NCI-H1092 (cell line): Measurements from ENCODE around the gene GASK1A.
"Not testable (repeated sequence)": the region's sequence is repeated elsewhere in the genome, so short reads cannot be mapped to it uniquely, and the experiment has no call there.

Experiments
- DNase-seq: peaks from one replicate; lab custom pipeline; 2025; lab: John Stamatoyannopoulos, UW

The GASK1A gene

DNA sequence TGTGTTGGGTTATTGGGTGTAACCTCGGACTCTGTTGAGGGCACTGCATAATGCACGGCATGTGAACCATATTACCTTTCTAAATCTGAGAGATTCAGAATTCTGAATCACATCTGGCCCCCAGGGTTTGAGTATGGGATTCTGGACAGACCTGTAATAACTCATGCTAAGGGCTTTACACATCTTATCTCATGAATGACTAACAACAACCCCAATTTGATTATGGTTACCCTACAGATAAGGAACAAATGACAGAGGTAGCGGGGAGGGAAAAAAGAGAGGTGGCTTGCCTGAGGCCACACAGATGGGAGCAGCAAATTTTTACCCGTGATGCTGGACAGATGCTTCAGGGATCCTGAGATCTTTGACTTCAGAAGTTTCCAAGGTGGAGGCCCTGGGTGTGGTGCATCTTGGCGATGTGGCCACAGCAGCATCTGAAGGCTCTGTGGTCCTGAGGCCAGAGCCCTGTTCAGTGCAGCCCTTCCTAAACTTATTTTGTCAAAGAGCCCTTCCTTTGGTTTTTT, 83.0 kb downstream of the GASK1A start:
- no peak for DNase-seq

DNA sequence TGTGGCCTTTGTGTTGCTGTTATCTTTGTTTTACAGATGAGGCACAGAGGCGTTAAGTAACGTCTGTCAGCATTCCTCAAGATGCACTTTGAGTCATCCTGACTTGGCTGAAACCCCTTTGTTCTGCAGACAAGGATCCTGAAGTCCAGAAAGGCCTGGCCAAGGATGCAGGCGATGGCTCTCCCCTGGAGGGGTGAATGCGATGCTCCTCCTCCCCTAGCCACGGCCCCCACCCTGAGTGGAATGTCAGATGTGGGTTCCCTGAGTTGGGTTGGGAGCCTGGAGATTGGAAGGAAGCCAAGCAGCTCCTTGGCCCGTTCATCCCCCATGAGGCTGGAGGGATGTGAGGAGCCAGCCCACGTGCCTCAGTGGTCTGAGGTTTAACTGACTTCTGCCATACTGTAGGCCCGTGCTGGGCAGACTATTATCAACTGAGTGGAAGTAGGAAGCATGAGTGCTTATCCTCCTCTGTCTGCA, 83.5 kb downstream of the GASK1A start:
- no peak for DNase-seq

DNA sequence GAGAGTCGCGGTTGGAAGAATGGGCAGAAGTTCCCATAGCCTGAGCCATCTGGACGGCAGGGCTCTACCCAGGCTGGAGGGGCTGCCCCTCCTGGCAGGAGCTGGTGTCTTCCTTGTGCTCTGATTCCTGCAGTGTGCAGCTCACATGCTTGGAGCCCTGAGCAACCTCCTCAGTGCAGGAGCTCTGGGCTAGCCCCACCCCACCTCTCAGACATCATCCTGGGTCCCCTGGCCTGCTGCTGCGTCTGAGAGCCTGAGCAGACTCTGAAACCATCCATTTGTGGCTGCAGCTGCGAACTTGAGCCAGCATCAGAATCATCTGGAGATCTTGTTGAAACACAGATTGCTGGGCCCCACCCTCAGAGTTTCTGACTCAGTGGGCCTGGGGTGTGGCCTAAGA, 84.0 kb downstream of the GASK1A start:
- DNase-seq = no peak

DNA sequence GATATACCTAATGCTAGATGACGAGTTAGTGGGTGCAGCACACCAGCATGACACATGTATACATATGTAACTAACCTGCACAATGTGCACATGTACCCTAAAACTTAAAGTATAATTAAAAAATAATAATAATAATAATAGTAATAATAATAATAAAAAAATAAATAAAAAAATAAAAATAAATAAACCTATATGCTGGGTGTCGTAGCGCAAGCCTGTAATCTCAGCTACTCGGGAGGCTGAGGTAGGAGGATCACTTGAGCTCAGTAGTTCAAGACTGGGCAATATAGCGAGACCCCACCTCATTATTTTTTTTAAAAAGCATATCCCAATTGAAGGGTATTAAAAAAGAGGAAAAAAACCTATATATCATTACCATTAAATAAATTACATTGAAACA, 91.6 kb downstream of the GASK1A start:
- DNase-seq = not testable (repeated sequence)

DNA sequence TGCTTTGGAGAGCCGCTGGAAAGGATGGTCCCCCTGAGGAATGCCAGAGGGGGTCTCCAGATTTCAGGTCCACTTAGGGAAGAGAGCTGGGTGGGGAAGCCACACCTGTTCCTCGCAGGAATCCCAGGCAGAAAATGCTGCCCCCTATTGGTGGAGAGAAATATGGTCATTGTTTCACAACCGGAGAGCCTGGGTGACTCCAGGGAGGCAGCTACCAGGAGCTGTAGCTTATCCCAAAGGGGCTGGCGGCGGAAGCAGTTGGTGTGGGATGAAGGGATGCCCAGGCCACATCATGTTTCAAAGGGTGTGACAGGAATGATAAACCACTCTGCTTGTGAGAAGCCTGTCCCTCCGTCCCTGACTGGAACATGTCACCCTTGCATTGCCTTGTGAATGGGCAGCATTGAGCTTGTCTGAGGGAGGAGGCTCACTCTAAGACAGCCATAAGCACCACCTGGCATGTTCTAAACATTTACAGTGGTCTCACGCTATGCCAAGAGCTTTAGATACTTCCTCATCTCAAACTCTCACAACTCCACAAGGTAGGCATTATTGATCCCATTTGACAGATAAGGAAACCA, 92.3 kb downstream of the GASK1A start:
- no peak for DNase-seq

DNA sequence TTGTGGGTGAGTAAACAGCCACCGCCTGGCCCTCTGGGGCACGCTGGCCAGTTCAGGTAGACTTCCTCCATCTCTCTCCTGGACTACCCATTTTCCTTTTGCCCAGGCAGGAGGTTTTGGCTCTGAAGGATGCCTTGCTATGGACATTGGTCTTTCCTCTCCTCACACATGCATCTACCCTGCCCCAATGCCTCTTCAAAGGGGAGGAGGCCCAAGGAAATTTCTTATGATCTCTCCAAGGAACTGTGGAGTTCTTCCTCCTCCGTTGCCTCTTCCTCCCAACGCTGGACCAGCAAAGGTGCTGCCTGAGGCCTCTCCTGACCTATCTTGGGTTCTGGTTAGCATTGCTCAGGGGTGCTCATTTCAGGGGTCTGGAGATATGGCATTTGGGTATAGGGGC, 93.2 kb downstream of the GASK1A start:
- no peak for DNase-seq

DNA sequence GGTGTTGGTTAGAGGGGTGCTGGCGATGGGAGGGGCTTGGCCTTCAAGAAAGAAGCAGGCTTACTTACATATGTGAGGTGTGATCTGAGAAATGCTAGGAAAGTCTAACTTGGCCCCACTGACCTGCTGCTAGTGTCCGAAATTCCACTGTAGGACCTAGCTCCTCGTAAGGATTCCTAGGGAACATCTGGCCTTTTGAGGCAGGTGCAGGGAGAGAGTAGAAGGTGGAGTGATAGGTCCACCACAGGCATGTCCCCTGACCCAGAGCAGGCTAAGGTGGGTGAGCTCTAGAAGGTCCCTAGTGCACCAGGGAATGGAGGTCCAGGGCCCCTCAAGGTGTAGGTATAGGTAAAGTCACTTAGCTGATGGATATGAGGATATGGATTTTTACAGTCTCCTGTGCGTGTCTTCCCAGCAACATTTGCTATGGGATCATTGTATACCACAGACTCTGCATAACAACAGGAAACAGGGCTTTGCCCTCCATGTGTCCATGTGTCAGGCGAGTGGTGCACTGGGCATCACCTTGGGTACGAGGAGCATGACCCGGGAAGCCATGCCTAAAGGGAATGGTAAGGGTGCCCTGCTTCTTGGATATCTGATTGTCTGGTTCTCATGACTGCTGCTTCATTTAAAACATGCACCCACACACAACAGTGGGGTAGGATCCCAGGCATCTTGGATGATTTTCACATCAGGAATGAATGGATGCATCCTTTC, 94.2 kb downstream of the GASK1A start:
- no peak for DNase-seq

DNA sequence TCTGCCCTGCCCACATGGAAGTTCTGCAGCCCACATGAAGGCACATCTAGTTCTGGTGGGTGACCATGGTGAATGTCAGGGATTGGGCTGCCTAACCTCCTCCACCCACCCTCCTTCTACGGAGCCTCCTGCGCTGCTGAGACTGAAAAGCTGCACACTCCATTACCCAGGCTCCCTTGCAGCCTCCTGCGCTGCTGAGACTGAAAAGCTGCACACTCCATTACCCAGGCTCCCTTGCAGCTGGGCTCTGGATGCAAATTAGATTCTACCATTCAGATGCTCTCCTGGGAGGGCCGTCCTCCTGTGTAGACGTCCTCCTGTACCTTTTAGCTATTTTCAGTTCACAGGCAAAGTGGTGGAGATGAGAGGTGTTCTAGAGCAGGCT, 94.7 kb downstream of the GASK1A start:
- no peak for DNase-seq

DNA sequence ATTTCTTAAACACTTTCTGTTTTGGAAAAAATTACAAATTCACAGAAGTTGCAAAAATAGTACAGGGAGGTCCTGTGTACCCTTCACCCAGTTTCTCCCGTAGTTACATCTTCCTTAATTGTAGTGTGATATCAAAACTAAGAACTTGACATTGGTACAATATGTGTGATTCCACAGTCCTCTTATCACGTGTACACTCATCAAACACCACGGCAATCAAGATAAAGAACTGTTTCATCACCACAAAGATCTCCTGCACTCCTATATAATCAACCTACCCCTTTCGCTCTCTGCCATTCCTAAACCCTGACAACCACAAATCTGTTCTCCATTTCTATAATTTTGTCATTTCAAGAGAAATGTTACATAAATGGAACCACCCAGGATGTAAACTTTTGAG, 95.4 kb downstream of the GASK1A start:
- DNase-seq = no peak

DNA sequence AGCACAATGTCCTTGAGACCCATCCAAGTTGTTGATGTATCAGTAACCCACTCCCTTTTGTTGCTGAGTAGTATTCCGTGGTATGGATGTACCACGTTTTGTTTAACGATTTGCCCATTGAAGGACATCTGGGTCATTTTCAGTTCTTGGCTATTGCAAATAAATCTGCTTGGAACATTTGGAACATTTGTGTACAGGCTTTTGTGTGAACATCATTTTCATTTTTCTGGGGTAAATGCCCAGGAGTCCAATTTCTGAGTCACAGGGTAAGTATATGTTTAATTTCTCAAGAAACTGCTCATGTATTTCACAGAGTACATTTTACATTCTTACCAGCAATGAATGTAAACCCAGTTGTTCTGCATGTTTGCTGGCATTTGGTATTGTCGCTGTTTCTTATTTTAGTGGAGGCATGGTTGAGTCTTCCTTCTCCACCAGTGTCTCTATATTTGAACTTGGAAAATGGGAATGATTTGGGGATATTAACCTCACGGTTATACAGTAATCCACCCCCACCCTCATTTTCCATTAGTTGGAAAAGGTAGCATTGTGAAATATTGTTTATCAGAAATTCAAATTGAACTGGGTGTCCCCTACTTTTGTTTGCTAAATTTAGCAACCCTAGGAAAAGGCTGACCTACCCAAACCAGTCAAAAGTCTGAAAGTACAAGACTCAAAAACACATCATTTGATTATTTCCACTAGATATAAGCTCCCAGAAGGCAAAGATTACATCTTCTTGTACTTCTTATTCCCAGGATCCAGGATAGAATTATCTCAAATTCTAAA, 96.0 kb downstream of the GASK1A start:
- no peak for DNase-seq

DNA sequence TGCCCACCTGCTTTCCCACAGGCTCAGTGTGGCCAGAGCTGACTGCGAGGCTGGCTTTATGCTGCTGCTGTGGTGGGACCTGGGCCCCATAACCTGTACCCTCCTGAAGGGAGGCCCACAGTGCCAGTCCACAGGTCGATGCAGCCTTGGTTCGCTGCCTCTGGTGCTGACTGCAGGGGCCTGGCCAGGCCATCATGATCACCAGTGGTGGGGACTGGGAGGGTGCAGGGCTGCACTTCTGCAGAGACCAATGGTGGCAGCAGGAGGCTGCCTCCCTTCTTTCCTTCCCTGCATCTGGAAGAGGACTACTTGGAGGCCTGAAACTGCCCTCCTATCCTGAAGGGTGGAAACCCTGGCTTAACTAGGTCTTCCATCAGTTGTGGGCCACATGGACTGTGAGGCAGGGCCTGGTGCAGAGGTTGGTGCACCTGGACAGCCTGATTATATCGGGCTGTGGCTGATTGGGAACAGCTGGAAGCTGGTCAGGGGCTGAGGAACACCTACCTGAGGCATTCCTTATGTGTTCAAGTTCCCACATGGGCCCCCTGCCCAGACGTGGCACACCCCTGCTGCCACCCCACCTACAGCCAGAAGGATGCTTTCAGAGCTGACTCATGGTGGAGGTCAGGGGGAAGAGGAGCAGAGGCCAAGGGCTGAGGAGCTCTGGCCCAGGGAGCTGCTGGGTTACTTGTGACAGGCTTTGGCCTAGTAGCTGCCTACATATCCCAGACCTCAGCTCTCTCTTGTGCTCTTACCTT, 97.0 kb downstream of the GASK1A start:
- DNase-seq = no peak

DNA sequence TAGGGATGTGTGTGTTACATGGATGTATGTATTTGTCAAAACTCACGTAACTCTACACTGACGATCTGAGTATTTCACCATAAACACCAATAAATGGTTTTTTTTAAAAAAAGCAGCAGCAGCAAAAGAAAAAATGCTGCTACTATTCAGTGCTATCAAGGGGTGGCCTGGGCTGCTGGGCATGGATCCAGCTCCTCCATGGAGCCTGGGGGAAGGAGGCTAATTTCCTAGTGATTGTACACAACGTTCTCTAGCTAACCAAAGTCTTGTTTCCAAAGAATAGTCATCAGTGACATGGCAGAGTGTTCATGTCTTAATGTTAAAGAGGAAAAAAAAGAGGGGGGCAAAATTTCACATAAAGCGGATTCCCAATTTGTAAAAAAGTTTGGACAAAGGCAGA, 97.7 kb downstream of the GASK1A start:
- no peak for DNase-seq

DNA sequence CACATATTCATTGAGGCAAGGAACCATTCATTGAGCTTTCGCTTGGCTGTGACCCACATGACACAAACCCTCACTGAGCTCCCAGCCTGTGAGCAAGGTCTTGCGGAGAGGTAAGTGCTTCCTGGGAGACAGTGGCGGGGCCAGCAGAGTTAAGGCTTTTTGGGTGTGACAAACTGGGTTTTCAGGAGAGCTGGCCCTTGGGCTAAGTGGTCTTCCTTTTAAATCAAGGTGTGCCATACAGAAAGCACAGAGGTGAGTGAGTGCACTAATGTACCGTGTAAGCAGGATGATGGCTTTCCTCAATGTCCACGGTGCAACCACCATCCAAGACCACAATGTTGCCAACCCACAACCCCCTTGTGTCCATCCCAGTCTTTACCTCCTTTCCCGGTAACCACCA, 98.2 kb downstream of the GASK1A start:
- DNase-seq = no peak

DNA sequence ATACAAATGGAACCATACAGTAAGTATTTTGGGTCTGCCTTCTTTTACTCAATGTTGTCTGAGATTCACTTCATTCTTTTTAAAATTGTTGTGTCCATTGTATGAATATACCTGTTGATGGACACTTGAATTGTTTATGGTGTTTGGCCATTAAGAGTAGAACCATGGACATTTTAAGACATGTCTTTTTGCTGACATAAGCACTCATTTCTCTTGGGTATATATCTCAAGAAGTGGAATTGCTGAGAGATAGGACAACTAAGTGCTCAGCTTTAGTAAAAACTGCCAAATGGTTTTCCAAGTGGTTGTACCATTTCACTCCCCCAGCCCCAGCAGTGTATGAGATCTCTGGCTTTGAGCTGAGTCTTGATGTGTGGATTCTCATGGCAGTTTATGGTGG, 98.6 kb downstream of the GASK1A start:
- no peak for DNase-seq

DNA sequence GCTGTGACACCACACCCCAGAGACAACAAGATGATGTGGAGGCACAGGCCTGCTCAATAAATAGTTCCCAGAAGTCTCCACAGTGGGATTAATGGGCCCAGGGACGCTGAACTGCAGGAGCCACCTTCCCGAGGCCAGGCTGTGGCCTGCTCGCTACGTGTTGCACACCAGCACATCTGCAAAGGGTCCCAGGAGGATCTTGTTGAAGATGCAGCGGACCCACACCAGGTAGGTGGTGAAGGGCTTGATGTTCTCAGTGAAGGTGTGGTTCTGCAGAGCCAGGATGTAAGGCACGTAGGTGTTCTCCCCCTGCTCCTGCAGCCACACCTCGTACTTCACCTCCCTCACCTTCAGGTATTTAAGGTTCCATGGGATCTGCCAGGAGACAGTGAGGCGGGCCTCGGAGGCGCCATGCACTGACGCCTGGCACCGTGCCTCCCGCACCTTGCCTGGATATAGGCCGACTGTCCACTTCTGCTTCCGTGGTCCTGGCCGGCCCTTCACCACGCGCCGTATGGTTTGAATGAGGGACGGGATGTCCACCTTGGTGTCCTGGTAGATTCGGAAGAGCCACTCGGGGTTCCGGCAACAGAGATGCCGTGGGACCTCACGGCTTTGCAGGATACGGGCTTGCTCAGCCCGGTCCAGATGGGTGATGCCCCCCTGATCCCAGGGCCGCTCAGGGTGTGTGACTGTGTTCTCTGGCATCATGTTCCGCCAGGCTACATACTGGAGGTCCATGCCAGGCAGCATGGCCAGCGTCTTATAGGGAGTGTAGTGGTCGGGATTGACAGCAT, 100.6 kb downstream of the GASK1A start:
- no peak for DNase-seq

DNA sequence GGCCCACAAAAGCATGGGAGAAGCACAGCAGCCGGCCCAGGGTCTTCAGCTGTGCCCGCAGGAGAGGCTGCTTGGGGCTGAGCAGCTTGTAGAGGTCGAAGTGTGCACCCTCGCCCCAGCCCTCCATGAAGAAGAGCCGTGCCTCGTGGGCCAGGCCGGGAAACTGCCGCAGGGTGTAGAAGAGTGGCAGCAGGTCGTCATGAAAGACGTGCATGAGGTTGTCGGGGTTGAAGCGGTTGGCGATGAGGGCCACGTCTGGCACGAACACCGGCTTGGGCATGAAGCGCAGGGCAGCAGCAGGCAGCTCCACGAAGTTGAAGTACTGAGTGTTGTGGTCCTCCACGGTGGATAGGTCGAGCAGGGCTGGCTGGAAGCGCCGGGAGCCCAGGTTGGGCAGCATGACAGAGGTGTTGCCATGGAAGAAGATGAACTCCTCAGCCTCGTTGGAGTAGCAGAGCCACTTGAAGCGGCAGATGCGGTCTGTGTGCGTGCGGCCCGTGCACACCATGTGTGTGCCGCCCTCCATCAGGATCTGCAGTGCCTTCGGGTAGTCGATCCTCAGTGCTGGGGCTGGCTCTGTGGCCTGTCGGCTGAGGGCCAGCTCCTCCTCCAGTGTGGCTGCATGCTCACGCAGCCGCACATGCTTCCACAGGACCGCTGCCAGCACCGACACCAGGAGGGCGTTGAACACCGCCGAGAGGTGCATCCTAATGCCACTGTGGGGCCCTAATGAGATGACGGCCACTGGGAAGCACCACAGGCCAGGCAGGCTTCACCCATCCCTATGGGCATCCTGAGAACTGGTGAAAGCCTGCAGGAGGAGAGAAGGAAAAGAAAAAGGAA, 101.8 kb downstream of the GASK1A start:
- no peak for DNase-seq

DNA sequence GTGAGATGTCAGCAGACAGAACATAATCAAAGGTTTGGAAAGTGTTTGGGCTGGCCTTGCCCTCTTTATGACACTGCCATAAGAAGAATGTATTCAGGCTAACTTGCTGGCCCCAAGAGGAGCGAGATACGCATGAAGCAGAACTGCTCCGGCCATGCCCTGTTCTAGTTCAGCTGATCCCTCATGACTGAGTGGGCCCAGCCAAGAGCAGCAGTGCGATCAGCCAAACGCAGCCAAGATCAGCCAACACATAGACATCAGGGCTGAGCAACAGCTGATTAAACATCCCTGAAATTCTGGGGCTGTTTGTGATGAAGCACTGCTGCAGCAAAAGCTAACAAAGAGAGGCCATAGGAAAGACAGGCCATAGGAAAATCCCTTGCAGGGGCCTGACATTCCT, 102.7 kb downstream of the GASK1A start:
- DNase-seq = no peak

DNA sequence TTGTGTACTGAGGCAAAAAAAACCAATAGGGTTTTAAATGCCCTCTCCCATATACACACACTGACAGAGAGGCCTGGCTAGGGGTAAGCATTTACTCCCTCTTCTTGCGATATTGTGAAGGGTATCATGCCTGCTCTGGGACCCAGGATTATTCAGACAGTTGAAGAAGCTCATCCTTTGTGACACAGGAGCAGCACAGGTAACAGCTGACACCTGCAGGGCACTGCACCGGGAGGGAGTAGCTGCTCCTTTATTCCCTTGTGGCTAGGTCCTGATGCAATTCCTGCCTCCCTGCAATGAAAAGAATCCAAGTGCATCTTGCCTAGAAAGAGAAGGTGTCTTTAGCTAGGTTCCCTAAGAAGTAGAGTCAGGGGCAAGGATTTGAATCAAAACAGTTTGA, 103.3 kb downstream of the GASK1A start:
- DNase-seq = no peak

DNA sequence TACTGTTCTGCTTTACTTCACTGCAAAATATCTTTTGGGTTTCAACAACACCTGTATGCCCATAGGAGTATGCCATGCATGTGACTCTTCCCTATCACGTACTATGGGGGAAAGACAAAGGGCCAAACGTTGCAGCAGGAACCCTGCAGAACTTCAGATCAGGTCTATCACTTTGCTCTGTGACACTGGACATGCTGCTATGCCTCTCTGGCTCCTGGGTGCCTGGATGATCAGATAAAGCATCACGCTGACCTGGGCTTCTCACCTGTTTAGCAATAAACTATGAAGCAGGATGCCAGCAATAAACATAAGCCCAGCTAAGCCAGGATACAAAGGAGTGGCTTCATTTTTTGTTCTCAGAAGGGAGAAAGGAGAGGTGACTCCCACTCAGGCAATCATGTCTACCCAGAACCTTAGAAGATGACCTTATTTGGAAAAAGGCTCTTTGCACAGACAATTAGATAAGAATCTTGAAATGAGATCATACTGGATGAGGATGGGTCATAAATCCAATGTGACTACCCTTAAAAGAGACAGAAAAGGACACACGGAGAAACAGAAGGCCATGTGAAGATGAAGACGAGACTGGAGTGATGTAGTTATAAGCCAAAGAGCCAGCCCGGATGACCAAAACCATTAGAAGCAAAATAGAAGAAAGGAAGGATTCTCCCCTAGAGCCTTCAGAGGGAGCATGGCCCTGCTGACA, 107.5 kb downstream of the GASK1A start:
- DNase-seq = no peak

DNA sequence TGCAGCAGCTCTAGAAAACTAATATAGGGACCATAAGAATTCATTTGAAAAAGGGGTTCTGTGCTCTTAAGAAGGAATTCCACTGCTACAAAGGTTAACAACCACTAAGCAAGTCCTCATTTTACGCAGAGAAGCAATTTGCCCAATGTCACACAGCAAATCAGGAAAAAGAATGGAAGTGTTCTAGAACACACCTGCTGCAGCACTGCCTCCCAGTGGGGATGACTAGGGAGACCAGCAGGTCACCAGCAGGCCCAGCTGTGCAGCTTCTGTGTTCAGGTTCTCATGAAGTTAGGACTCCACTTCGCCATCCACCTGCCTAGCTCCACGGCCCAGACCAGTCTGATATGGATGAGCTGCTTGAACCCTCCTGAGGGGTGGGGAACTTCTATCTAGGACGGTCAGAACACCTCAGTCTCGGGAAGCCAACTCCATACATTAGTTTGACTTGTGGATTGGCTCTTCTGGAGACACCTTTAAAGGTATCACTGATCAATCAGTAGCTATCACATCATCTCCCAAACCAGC, 108.2 kb downstream of the GASK1A start:
- no peak for DNase-seq
